Measurements from ENCODE around the gene GPR78. TPM values are rescaled to one million over a fixed set of nuclear protein-coding genes. Genes with fewer than 3 reads are reported as not detected.

The GPR78 gene
- total and polyA plus RNA-seq, 2 of the 13 experiments (the other 11 are each of a cell fraction or from before 2014, with no cell fraction given), result 0.01 to 0.07 TPM

GRCh38 chr4:8556341-8557150 is 23.6 kb upstream of the GPR78 start:
- no TSS peak for BruUV-seq (replicated peaks)
- no peak overlapping the region for H3K27ac ChIP-seq (ENCODE audit: extremely low read length, insufficient read depth, low read length)
- H3K4me2 ChIP-seq (ENCODE audit: low read depth, low read length), result no peak overlapping the region
- no peaks in the 10 kb centered on the region for H3K4me1 ChIP-seq (ENCODE audit: insufficient read depth, low read length)
- WGBS (ENCODE audit: low lambda C conversion rate), result 32% methylated on average over 16 of the region's 17 CpGs
- no peaks in the 10 kb centered on the region for H4K20me1 ChIP-seq (ENCODE audit: insufficient read depth, low read length)
- intact Hi-C loops (cut with micrococcal nuclease; ENCODE audit: unreplicated experiment) (no loop called here), in situ Hi-C loops (cut with HindIII; ENCODE audit: extremely low pct_ligation_motif_present, low pct_unique_long_range_greater_than_20kb) (no loop called here)
- TF ChIP-seq MAX (IDR thresholded peaks at IDR 0.05) (no peak), SMARCC2 (IDR thresholded peaks at IDR 0.05) (no peak), FIP1L1 (IDR thresholded peaks at IDR 0.05; ENCODE audit: borderline replicate concordance, insufficient read depth, low read depth, low read length) (no peak), POGK (CRISPR knock-in tag; conservative IDR thresholded peaks at IDR 0.05) (no peak), UBTF (CRISPR knock-in tag; IDR thresholded peaks at IDR 0.05) (no peak), ZNF10 (CRISPR knock-in tag; IDR thresholded peaks at IDR 0.05; ENCODE audit: borderline replicate concordance, low read depth) (no peak)
- H3K4me3 ChIP-seq (replicated peaks in 1 of 3; ENCODE audit: insufficient read depth in 1 of 3, low read depth in 2 of 3, low read length in 3 of 3), result no peak overlapping the region
- FAIRE-seq (no peak), ATAC-seq (no peak), DNase-seq (ENCODE audit: low spot score) (no peak)
- ChIA-PET POLR2A (no interaction called here), CTCF (ENCODE audit: low intra/inter-chr PET ratio, low total read pairs) (no interaction called here)
- no peak overlapping the region for H2AFZ ChIP-seq (ENCODE audit: low read length)
- H3K27me3 ChIP-seq (ENCODE audit: control insufficient read depth in 1 of 2, insufficient read depth in 2 of 2, low read length in 2 of 2), result peaks cover 3 to 8% of the 10 kb centered on the region in 2 experiments; a peak in 2 of 5 replicates
- H3K9ac ChIP-seq (ENCODE audit: insufficient read depth, low read depth, low read length), result no peak overlapping the region
- H3K79me2 ChIP-seq (ENCODE audit: insufficient read depth, low read length), result no peaks in the 10 kb centered on the region
- H3K36me3 ChIP-seq (replicated peaks in 1 of 2; ENCODE audit: control insufficient read depth in 1 of 2, insufficient read depth in 2 of 2, low read length in 2 of 2), result no peaks in the 10 kb centered on the region
- H3K9me3 ChIP-seq (ENCODE audit: low read length), result no peaks in the 10 kb centered on the region
